OCI-LY7 (cell line): ENCODE measurements around the gene SLC25A17.

Source experiments
- EZH2phosphoT487 ChIP-seq: fragments of 200-600 bp; sonication (generic); IDR thresholded peaks from 2 replicates; pipeline ENCODE4 v1.6.1; 2018; ENCODE audit warnings: low read depth, borderline replicate concordance, mild to moderate bottlenecking, mixed run types, antibody characterized with exemption, low read length, moderate library complexity, mixed read lengths
- TF ChIP-seq, protein P1 (sequence below): fragments of 200-600 bp; sonication (generic); conservative IDR thresholded peaks from 2 replicates; pipeline ENCODE4 v1.5.1; 2014; ENCODE audit warnings: mild to moderate bottlenecking, antibody characterized with exemption, low read length, moderate library complexity, mixed read lengths

DNA sequence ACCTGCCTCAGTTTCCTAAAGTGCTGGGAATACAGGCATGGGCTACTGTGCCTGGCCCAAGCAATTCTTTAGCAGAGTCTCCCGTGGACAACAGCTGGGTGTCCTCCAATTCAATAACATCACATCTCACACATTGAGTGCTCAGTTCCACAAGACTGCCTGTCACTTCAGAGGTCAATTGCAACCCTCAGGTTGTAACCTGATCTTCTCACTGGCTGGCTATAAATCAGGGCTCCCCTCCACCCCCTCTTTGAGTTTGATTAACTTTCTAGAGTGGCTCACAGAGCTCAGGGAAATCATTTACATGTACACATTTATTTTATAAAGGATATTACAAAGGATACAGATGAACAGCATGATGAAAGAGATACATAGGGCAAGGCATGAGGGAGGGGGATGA lies 71.8 kb downstream of the SLC25A17 start:
- TF ChIP-seq, protein P1, sequence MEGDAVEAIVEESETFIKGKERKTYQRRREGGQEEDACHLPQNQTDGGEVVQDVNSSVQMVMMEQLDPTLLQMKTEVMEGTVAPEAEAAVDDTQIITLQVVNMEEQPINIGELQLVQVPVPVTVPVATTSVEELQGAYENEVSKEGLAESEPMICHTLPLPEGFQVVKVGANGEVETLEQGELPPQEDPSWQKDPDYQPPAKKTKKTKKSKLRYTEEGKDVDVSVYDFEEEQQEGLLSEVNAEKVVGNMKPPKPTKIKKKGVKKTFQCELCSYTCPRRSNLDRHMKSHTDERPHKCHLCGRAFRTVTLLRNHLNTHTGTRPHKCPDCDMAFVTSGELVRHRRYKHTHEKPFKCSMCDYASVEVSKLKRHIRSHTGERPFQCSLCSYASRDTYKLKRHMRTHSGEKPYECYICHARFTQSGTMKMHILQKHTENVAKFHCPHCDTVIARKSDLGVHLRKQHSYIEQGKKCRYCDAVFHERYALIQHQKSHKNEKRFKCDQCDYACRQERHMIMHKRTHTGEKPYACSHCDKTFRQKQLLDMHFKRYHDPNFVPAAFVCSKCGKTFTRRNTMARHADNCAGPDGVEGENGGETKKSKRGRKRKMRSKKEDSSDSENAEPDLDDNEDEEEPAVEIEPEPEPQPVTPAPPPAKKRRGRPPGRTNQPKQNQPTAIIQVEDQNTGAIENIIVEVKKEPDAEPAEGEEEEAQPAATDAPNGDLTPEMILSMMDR = no peak
- TF ChIP-seq EZH2phosphoT487 = no peak
